Endothelial cell of umbilical vein (primary cell): ENCODE results near the gene ANO7. TPM values are rescaled to one million over a fixed set of nuclear protein-coding genes. Genes with fewer than 3 reads are reported as not detected.

Experiments used
- BruUV-seq: library from RNA; stranded (reverse); fragments of 400-500 nt; replicated peaks from 2 replicates; lab custom pipeline; 2021; lab: Mats Ljungman, UMichigan
- CTCF ChIA-PET: fragments of 300-600, 350-600 bp; sonication (Branson Sonifier 250); formaldehyde crosslinking; loops from one replicate; lab custom pipeline; 2021; ENCODE audit warnings: antibody characterized with exemption, inconsistent platforms; lab: Charles Lee
- POLR2A ChIA-PET: fragments of 300-600, 350-600 bp; sonication (Branson Sonifier 250); formaldehyde crosslinking; loops from one replicate; lab custom pipeline; 2021; ENCODE audit warnings: antibody characterized with exemption, inconsistent platforms; lab: Charles Lee
- DNase-seq: peaks from one replicate; pipeline ENCODE4 v3.0.0-alpha.2; 2011; ENCODE audit warnings: low read depth, low spot score
- FAIRE-seq: peaks from 2 replicates; lab custom pipeline; 2011; peaks lifted over from hg19 to GRCh38; lab: Jason Lieb, UNC
- H2AFZ ChIP-seq: 2 replicates; pipeline ENCODE4 v1.6.0; 2012; ENCODE audit warnings: low read depth, low read length, control low read depth, inconsistent platforms
- H3K27ac ChIP-seq: 2 replicates; pipeline ENCODE4 v1.5.1; 2011; ENCODE audit warnings: low read depth, mild to moderate bottlenecking, control low read depth, low read length, moderate library complexity; ENCODE audit not compliant: insufficient read depth
- H3K27me3 ChIP-seq, 2 experiments: 2 replicates each; pipeline versions ENCODE4 v1.6.0 to v1.6.1; 2011; ENCODE audit warnings: low read length in 2 of 2, mixed read lengths in 1 of 2; ENCODE audit not compliant: control insufficient read depth in 2 of 2, insufficient read depth in 2 of 2
- H3K36me3 ChIP-seq, 2 experiments: 2 replicates in 1 of 2; 3 replicates in 1 of 2; pipeline ENCODE4 v1.5.1; 2011; ENCODE audit warnings: low read length in 2 of 2, mild to moderate bottlenecking in 1 of 2, moderate library complexity in 1 of 2; ENCODE audit not compliant: control insufficient read depth in 2 of 2, insufficient read depth in 2 of 2; ENCODE audit errors: extremely low read depth in 1 of 2
- H3K4me1 ChIP-seq: 3 replicates; pipeline ENCODE4 v1.5.1; 2011; ENCODE audit warnings: mild to moderate bottlenecking, low read length; ENCODE audit not compliant: control insufficient read depth, insufficient read depth; ENCODE audit errors: extremely low read depth
- H3K4me2 ChIP-seq: 2 replicates; pipeline ENCODE4 v1.6.1; 2011; ENCODE audit warnings: low read length, control low read depth, mixed read lengths; ENCODE audit not compliant: insufficient read depth
- H3K4me3 ChIP-seq, 3 experiments: fragments of 200-600 bp in 1 of 3; sonication (generic), shearing (Covaris generic) in 1 of 3; replicated peaks in 1 of 3; 2 replicates each; pipeline ENCODE4 v1.5.1; 2011 to 2016; ENCODE audit warnings: control low read depth in 3 of 3, low read length in 3 of 3, mild to moderate bottlenecking in 2 of 3, inconsistent platforms in 1 of 3, low read depth in 1 of 3, moderate library complexity in 1 of 3; ENCODE audit not compliant: insufficient read depth in 1 of 3
- H3K79me2 ChIP-seq: 2 replicates; pipeline ENCODE4 v1.6.0; 2012; ENCODE audit warnings: low read length, inconsistent platforms; ENCODE audit not compliant: control insufficient read depth, insufficient read depth
- H3K9ac ChIP-seq: replicated peaks from 2 replicates; pipeline ENCODE3; 2011; ENCODE audit warnings: low read length, control low read depth; ENCODE audit not compliant: insufficient read depth; ENCODE audit errors: extremely low read depth
- H3K9me1 ChIP-seq: replicated peaks from 3 replicates; pipeline ENCODE4 v1.6.0; 2011; ENCODE audit warnings: mild to moderate bottlenecking, low read length; ENCODE audit not compliant: control insufficient read depth, insufficient read depth; ENCODE audit errors: extremely low read depth
- H3K9me3 ChIP-seq: replicated peaks from 2 replicates; pipeline ENCODE4 v1.5.1; 2012; ENCODE audit warnings: low read length, inconsistent platforms; ENCODE audit not compliant: control insufficient read depth, insufficient read depth
- H4K20me1 ChIP-seq: replicated peaks from 2 replicates; pipeline ENCODE3; 2011; ENCODE audit warnings: mild to moderate bottlenecking, low read length; ENCODE audit not compliant: control insufficient read depth, insufficient read depth; ENCODE audit errors: extremely low read depth
- CTCF ChIP-seq, 2 donors: IDR thresholded peaks; 1 replicate in 1 of 2; 2 replicates in 1 of 2; pipeline ENCODE4 v1.5.1; 2011; ENCODE audit warnings: low read length in 2 of 2, mild to moderate bottlenecking in 2 of 2, moderate library complexity in 2 of 2, control low read depth in 1 of 2, inconsistent platforms in 1 of 2, low read depth in 1 of 2; ENCODE audit not compliant: insufficient read depth in 1 of 2; ENCODE audit errors: extremely low read depth in 1 of 2
- EZH2 ChIP-seq: IDR thresholded peaks from 2 replicates; pipeline ENCODE4 v1.6.1; 2012; ENCODE audit warnings: borderline replicate concordance, low read depth, mild to moderate bottlenecking, moderate library complexity, low read length, inconsistent platforms; ENCODE audit not compliant: severe bottlenecking
- FOS ChIP-seq: IDR thresholded peaks from 2 replicates; pipeline ENCODE4 v1.6.1; 2011; ENCODE audit warnings: mild to moderate bottlenecking, low read length, moderate library complexity, borderline replicate concordance; ENCODE audit not compliant: insufficient read depth
- GATA2 ChIP-seq: IDR thresholded peaks from 2 replicates; pipeline ENCODE4 v1.7.0; 2011; ENCODE audit warnings: low read depth, mild to moderate bottlenecking, moderate library complexity, mixed read lengths, low read length; ENCODE audit not compliant: insufficient read length, insufficient read depth
- JUN ChIP-seq: IDR thresholded peaks from 2 replicates; pipeline ENCODE4 v1.6.1; 2011; ENCODE audit warnings: borderline replicate concordance, low read depth; ENCODE audit not compliant: insufficient read length, insufficient read depth
- MAX ChIP-seq: IDR thresholded peaks from 2 replicates; pipeline ENCODE4 v1.6.1; 2011; ENCODE audit not compliant: insufficient read depth, insufficient read length
- MYC ChIP-seq: IDR thresholded peaks from one replicate; pipeline ENCODE4 v1.6.1; 2011; ENCODE audit warnings: mild to moderate bottlenecking, low read depth, low read length
- POLR2A ChIP-seq: IDR thresholded peaks from 2 replicates; pipeline ENCODE4 v1.6.1; 2012; ENCODE audit warnings: low read depth, mild to moderate bottlenecking, control low read depth, low read length
- POLR2AphosphoS5 ChIP-seq: IDR thresholded peaks from 2 replicates; pipeline ENCODE4 v1.6.1; 2012; ENCODE audit warnings: low read depth, mild to moderate bottlenecking, control low read depth, low read length, moderate library complexity; ENCODE audit not compliant: insufficient read depth
- dilution Hi-C: fragments of 300-500 bp; cut with MboI; formaldehyde crosslinking; loops from one replicate; pipeline ENCODE4 v1.15.0; 2019; ENCODE audit warnings: low sequenced_read_pairs; ENCODE audit not compliant: extremely low pct_ligation_motif_present
- intact Hi-C: fragments of 100-400 bp; cut with micrococcal nuclease; formaldehyde crosslinking; loops from one replicate; pipeline ENCODE4 v1.10.0; 2022
- polyA plus RNA-seq, 4 experiments: library from polyadenylated mRNA; depleted of rRNA in 3 of 4; stranded (reverse) in 3 of 4; unstranded in 1 of 4; fragments of >200 nt; gene quantifications; 2 replicates each; pipeline versions ENCODE4 v1.2.1 to v1.2.3, GENCODE V29; 2011 to 2012; ENCODE audit warnings: missing spikeins in 1 of 4
- total RNA-seq: library from RNA; stranded (reverse); gene quantifications from 2 replicates; pipeline ENCODE4 v1.2.3, GENCODE V29; 2021

ANO7 gene
- total and polyA plus RNA-seq, 2 donors (not counting 3 experiments of a cell fraction or from before 2014, with no cell fraction given) = 0.81 to 2.5 TPM

DNA sequence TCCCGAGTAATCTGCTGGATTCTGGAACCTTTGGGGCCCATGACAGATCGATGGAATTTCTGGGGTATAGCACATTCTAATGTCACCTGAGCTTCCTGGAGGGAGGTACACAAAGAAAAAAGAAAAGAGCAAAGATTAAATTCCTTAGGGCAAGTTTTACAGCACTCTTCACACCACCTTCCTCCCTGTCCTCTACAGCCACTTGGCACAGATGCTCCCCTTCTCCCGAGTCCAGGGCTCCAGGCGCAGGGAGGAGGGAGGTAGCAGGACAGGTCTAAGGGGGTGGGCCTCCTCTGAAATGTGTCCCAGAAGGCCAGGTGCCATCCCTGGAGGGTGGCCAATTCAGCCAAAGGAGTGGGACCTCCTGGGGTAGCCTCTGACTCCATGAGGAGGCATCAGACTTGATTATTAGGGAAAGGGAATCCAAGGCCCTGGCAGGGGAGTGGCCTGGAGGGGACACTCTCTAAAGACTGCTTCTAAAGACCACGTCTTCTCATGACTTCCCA lies 50.3 kb downstream of the ANO7 start:
- Histone ChIP-seq H3K9me3 (no peaks in the 10 kb centered on the region), H3K9me1 (no peaks in the 10 kb centered on the region), H3K4me3 (no peak overlapping the region), H3K27ac (no peak overlapping the region), H3K9ac (no peak overlapping the region), H2AFZ (no peak overlapping the region), H4K20me1 (no peaks in the 10 kb centered on the region), H3K4me1 (peaks cover 6% of the 10 kb centered on the region), H3K79me2 (peaks cover 14% of the 10 kb centered on the region), H3K4me2 (no peak overlapping the region), H3K36me3 (peaks cover 47 to 84% of the 10 kb centered on the region in 2 experiments), H3K27me3 (no peaks in the 10 kb centered on the region)
- ChIA-PET CTCF (no interaction called here), POLR2A (no interaction called here)
- BruUV-seq = no TSS peak
- no peak for TF ChIP-seq MYC
- TF ChIP-seq GATA2 = no peak
- TF ChIP-seq CTCF (IDR thresholded peaks at IDR 0.05; ENCODE audit: extremely low read depth in 1 of 2, insufficient read depth in 1 of 2, low read depth in 1 of 2, low read length in 2 of 2) = no peak
- no peak for TF ChIP-seq MAX
- TF ChIP-seq JUN = no peak
- no peak for TF ChIP-seq POLR2A
- TF ChIP-seq POLR2AphosphoS5 = no peak
- no peak for TF ChIP-seq FOS
- TF ChIP-seq EZH2 = no peak
- no peak for DNase-seq
- dilution Hi-C loops = no loop called here
- intact Hi-C loops = no loop called here
- FAIRE-seq = no peak
